Muscle of leg (tissue), 11 donors: ENCODE data around the gene SP3. TPM values are rescaled to one million over a fixed set of nuclear protein-coding genes. Genes with fewer than 3 reads are reported as not detected.

Source experiments
- DNase-seq: peaks from one replicate; pipeline ENCODE4 v3.0.0; 2013
- H3K27ac ChIP-seq: one replicate; pipeline ENCODE4 v1.5.1; 2013; ENCODE audit warnings: mild to moderate bottlenecking, low read length, control low read depth
- H3K27me3 ChIP-seq: one replicate; pipeline ENCODE4 v1.6.1; 2013; ENCODE audit warnings: low read length; ENCODE audit not compliant: control insufficient read depth, insufficient read depth
- H3K36me3 ChIP-seq: one replicate; pipeline ENCODE4 v1.6.1; 2013; ENCODE audit warnings: low read length; ENCODE audit not compliant: control insufficient read depth, insufficient read depth
- H3K4me1 ChIP-seq: one replicate; pipeline ENCODE4 v1.6.1; 2013; ENCODE audit warnings: low read length; ENCODE audit not compliant: control insufficient read depth, insufficient read depth
- H3K4me3 ChIP-seq: one replicate; pipeline ENCODE4 v1.5.1; 2013; ENCODE audit warnings: low read length, control low read depth
- H3K9me3 ChIP-seq: replicated peaks from 2 replicates; pipeline ENCODE4 v1.6.1; 2013; ENCODE audit warnings: low read depth, low read length; ENCODE audit not compliant: control insufficient read depth
- WGBS: methylation state at CpG from one replicate; pipeline ENCODE4 v1.1.5; 2013; ENCODE audit warnings: missing lambda C conversion rate; ENCODE audit not compliant: insufficient coverage; 5-methylcytosine and 5-hydroxymethylcytosine counted together
- polyA plus RNA-seq, 8 donors: library from polyadenylated mRNA; unstranded; fragments of 120-200 nt; gene quantifications; one replicate each; pipeline versions ENCODE4 v1.2.1 to v1.2.3, GENCODE V29; 2013; ENCODE audit warnings: inconsistent platforms in 1 of 8, low replicate concordance in 1 of 8; ENCODE audit not compliant: insufficient read length in 8 of 8, insufficient read depth in 1 of 8
- total RNA-seq: library from RNA; stranded (reverse); fragments of 120-200 nt; gene quantifications from one replicate; pipeline ENCODE4 v1.2.4, GENCODE V29; 2013

The SP3 gene
- total and polyA plus RNA-seq, 9 donors: 52.1 to 109 (median 73.6) TPM

DNA sequence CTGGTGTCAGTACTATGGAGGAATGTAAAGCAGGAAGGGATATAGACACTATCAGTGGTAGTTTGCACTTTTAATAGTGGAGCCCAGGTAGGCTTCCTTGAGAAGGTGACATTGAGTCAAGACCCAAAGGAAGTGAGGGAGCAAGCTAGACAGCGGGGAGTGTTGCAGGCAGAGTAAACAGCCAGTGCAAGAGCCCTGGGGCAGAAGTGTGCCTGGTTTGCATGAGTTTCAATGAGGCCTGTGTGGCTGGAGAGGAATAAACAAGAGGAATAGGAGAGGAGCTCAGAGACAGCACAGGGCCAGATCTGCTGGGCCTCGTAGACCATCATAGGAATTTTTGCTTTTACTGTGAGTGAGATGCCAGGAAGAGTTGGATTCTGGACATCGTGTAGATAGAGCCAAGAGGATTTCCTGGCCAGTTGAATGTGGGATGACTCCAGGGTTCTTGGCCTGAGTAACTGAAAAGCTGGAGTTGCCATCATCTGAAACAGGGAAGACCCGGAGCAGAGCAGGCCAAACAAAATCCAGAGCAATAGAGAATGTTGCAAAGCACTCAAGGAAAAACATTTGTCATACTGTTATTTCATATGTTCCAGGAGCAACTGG is 102.5 kb downstream of the SP3 start:
- H3K4me1 ChIP-seq: peaks cover 35% of the 10 kb centered on the region
- H3K4me3 ChIP-seq: no peak overlapping the region
- H3K27ac ChIP-seq: no peak overlapping the region
- H3K36me3 ChIP-seq: no peaks in the 10 kb centered on the region
- no peaks in the 10 kb centered on the region for H3K9me3 ChIP-seq
- no peaks in the 10 kb centered on the region for H3K27me3 ChIP-seq
- peak; percentile 95 for DNase-seq
- 26% methylated on average over 4 of the region's 4 CpGs for WGBS

DNA sequence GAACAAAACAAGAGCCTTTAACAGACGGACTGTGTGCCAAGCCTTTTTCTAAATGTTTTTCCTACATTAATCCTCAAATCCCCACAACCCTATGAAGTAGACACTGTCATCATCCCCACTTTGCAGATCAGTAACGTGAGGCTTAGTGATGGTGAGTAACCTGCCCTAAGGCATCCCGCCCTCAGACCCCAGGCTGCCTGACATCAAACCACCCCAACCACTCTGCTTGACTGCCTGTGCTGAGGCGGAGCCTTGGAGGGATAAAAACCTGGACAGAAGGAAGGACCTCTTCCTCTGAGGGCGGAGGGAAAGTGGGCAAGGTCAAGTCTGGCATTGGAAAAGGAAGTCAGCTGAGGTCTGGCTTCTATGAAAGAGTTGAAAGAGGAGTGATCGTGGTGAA is 104.6 kb downstream of the SP3 start:
- Histone ChIP-seq H3K36me3 (no peaks in the 10 kb centered on the region), H3K4me1 (peaks cover 19% of the 10 kb centered on the region), H3K9me3 (no peaks in the 10 kb centered on the region), H3K27ac (no peak overlapping the region), H3K4me3 (no peak overlapping the region), H3K27me3 (no peaks in the 10 kb centered on the region)
- DNase-seq: no peak
- 84% methylated on average over 3 of the region's 6 CpGs for WGBS

- WGBS: 40% methylated on average over 2 of the region's 2 CpGs
- Histone ChIP-seq H3K4me1 (peaks cover 21% of the 10 kb centered on the region), H3K9me3 (no peaks in the 10 kb centered on the region), H3K4me3 (no peak overlapping the region), H3K36me3 (no peaks in the 10 kb centered on the region), H3K27ac (no peak overlapping the region), H3K27me3 (no peaks in the 10 kb centered on the region)
- DNase-seq: peak; percentile 46
Observed at GRCh38 chr2:173860082-173860481, 105.1 kb downstream of the SP3 start.

GRCh38 chr2:173858291-173858731 is 106.9 kb downstream of the SP3 start:
- Histone ChIP-seq H3K4me3 (no peak overlapping the region), H3K4me1 (peaks cover 26% of the 10 kb centered on the region), H3K27ac (no peak overlapping the region), H3K36me3 (no peaks in the 10 kb centered on the region), H3K27me3 (no peaks in the 10 kb centered on the region), H3K9me3 (no peaks in the 10 kb centered on the region)
- no peak for DNase-seq
- 68% methylated on average over 9 of the region's 10 CpGs for WGBS
